Mammary epithelial cell (primary cell): Measurements from ENCODE around the gene MAPT.

Source experiments
- CTCF ChIP-seq, 2 donors: IDR thresholded peaks in 1 of 2; conservative IDR thresholded peaks in 1 of 2; 2 replicates each; pipeline ENCODE4 v1.5.1; 2011 to 2012; ENCODE audit warnings: inconsistent platforms in 2 of 2, low read length in 2 of 2, mild to moderate bottlenecking in 2 of 2, control low read depth in 1 of 2, low read depth in 1 of 2; ENCODE audit not compliant: insufficient read depth in 1 of 2; ENCODE audit errors: extremely low read depth in 1 of 2
- EZH2 ChIP-seq: IDR thresholded peaks from 2 replicates; pipeline ENCODE4 v1.6.1; 2012; ENCODE audit warnings: low read length, inconsistent platforms, borderline replicate concordance

GRCh38 chr17:46024590-46024989 is 130.2 kb downstream of the MAPT start:
- TF ChIP-seq CTCF (conservative IDR thresholded peaks at IDR 0.05 in 1 of 2, IDR thresholded peaks at IDR 0.05 in 1 of 2; ENCODE audit: extremely low read depth in 1 of 2, insufficient read depth in 1 of 2, low read depth in 1 of 2, low read length in 2 of 2): no peak
- TF ChIP-seq EZH2: no peak
